ENCODE data around the gene OPN4.

OPN4 gene

GRCh38 chr10:86654411-86655172, at the start of gene OPN4:
TSS of gene OPN4 (plus strand) at chr10:86654547. CDS start at chr10:86654784, 237 bp downstream.
- TF ChIP-seq YY1 (IDR thresholded peaks at IDR 0.05; ENCODE audit: low read depth) (no peak), TAF1 (IDR thresholded peaks at IDR 0.05; ENCODE audit: low read depth) (no peak), ZBTB7A (IDR thresholded peaks at IDR 0.05; ENCODE audit: low read depth) (no peak)

GRCh38 chr10:86607674-86608073, 46.7 kb upstream of the OPN4 start:
- TF ChIP-seq CREB1 (IDR thresholded peaks at IDR 0.05; ENCODE audit: low read depth) (no peak), FOXM1 (IDR thresholded peaks at IDR 0.05; ENCODE audit: borderline replicate concordance, low read depth) (no peak), EP300 (IDR thresholded peaks at IDR 0.05; ENCODE audit: borderline replicate concordance) (no peak), USF1 (IDR thresholded peaks at IDR 0.05) (no peak), EGR1 (IDR thresholded peaks at IDR 0.05) (no peak), YY1 (IDR thresholded peaks at IDR 0.05; ENCODE audit: low read depth) (no peak), ZBTB7A (IDR thresholded peaks at IDR 0.05; ENCODE audit: low read depth) (no peak), REST (IDR thresholded peaks at IDR 0.05; ENCODE audit: low read depth) (no peak), CEBPB (IDR thresholded peaks at IDR 0.05) (no peak), RAD21 (IDR thresholded peaks at IDR 0.05; ENCODE audit: low read depth) (no peak), TEAD4 (IDR thresholded peaks at IDR 0.05) (no peak), TCF12 (IDR thresholded peaks at IDR 0.05; ENCODE audit: low read depth) (no peak), NFIC (IDR thresholded peaks at IDR 0.05) (no peak), TAF1 (IDR thresholded peaks at IDR 0.05; ENCODE audit: low read depth) (no peak), MAX (IDR thresholded peaks at IDR 0.05) (no peak)

- TF ChIP-seq ZBTB7A (IDR thresholded peaks at IDR 0.05; ENCODE audit: low read depth) (no peak), USF1 (IDR thresholded peaks at IDR 0.05) (no peak), MAX (IDR thresholded peaks at IDR 0.05) (no peak), RAD21 (IDR thresholded peaks at IDR 0.05; ENCODE audit: low read depth) (no peak), TCF12 (IDR thresholded peaks at IDR 0.05; ENCODE audit: low read depth) (no peak), REST (IDR thresholded peaks at IDR 0.05; ENCODE audit: low read depth) (no peak), CEBPB (IDR thresholded peaks at IDR 0.05) (no peak), FOXM1 (IDR thresholded peaks at IDR 0.05; ENCODE audit: borderline replicate concordance, low read depth) (no peak), NFIC (IDR thresholded peaks at IDR 0.05) (no peak), YY1 (IDR thresholded peaks at IDR 0.05; ENCODE audit: low read depth) (no peak), EGR1 (IDR thresholded peaks at IDR 0.05) (no peak), EP300 (IDR thresholded peaks at IDR 0.05; ENCODE audit: borderline replicate concordance) (no peak), TAF1 (IDR thresholded peaks at IDR 0.05; ENCODE audit: low read depth) (no peak), TEAD4 (IDR thresholded peaks at IDR 0.05) (no peak), CREB1 (IDR thresholded peaks at IDR 0.05; ENCODE audit: low read depth) (no peak)
Measured at GRCh38 chr10:86609920-86610319, 44.4 kb upstream of the OPN4 start.

- TF ChIP-seq CEBPB (IDR thresholded peaks at IDR 0.05): no peak
Measured at GRCh38 chr10:86611386-86611785, 43.0 kb upstream of the OPN4 start.

- TF ChIP-seq FOXM1 (IDR thresholded peaks at IDR 0.05; ENCODE audit: borderline replicate concordance, low read depth): no peak
- TF ChIP-seq EP300 (IDR thresholded peaks at IDR 0.05; ENCODE audit: borderline replicate concordance): no peak
- TF ChIP-seq CEBPB (IDR thresholded peaks at IDR 0.05): no peak
- no peak for TF ChIP-seq ZBTB7A (IDR thresholded peaks at IDR 0.05; ENCODE audit: low read depth)
- no peak for TF ChIP-seq REST (IDR thresholded peaks at IDR 0.05; ENCODE audit: low read depth)
- TF ChIP-seq TEAD4 (IDR thresholded peaks at IDR 0.05): no peak
- TF ChIP-seq USF1 (IDR thresholded peaks at IDR 0.05): no peak
- TF ChIP-seq CREB1 (IDR thresholded peaks at IDR 0.05; ENCODE audit: low read depth): no peak
- TF ChIP-seq MAX (IDR thresholded peaks at IDR 0.05): no peak
- TF ChIP-seq RAD21 (IDR thresholded peaks at IDR 0.05; ENCODE audit: low read depth): no peak
- TF ChIP-seq EGR1 (IDR thresholded peaks at IDR 0.05): no peak
- no peak for TF ChIP-seq TCF12 (IDR thresholded peaks at IDR 0.05; ENCODE audit: low read depth)
- no peak for TF ChIP-seq YY1 (IDR thresholded peaks at IDR 0.05; ENCODE audit: low read depth)
- TF ChIP-seq NFIC (IDR thresholded peaks at IDR 0.05): no peak
- TF ChIP-seq TAF1 (IDR thresholded peaks at IDR 0.05; ENCODE audit: low read depth): no peak
Measured at GRCh38 chr10:86613096-86613495, 41.3 kb upstream of the OPN4 start.
